NCI-H526 treated with DMSO at 0.1 percent for 48 hours (cell line): ENCODE results near the gene SLC24A4.

Experiments used
- DNase-seq: peaks from one replicate; lab custom pipeline; 2025; lab: John Stamatoyannopoulos, UW

SLC24A4 gene

GRCh38 chr14:92316937-92317336, 6.0 kb upstream of the SLC24A4 start:
- no peak for DNase-seq

DNA sequence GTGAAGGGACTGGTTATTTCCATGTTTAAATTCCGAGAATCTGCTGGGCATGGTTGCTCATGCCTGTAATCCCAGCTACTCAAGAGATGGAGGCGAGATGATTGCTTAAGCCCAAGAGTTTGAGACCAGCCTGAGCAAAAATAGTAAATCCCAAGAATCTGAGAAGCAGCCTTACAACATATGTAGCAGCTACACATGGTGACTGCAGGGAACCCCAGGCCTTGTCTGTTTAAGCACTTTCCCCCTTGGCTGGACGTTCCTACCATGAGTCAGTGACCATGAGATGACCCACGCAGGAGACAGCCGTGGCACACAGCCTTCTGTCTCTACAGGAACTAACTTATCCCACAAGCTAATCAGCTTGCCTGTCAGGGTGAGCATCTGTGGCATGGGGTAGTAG, 5.5 kb upstream of the SLC24A4 start:
- DNase-seq: no peak

DNA sequence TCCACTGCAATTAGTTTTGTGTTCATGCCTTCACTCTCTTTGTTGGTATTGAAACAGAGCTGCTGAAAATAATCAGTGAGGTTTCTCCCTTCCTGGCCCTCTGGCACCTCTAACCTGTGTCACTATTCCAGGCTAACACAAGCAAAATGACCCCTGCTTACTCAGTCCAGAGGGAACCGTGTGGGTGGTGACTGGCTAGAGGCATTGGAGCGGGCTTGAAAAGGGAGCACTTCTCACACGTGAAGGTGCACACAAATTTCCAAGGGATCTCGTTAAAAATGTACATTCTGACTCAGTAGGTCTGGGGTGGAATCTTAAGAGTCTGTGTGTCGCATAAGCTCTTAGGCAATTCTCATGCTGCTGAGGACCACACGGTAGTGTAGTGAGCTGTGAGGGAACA, 1.3 kb upstream of the SLC24A4 start:
- DNase-seq: no peak

DNA sequence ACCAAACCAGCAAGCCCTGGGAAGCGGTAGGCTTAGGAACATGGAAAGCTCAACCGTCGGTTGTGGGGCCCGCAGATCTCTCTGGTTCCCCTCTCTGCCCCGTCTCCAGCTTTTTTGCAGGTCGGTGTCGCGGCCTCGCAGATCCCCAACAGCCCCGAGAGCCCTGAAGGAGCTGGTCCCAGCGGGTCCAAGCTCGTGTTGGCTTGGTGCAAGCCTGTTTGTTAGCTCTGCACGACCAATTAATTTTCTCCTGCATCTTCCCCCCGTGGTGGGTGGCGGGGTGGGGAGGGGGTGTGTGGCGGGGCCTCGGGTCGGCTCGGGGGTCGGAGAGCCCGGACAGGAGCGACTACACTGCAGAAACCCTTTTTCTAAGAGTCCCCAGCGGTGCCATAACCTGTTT, 449 bp upstream of the SLC24A4 start:
- DNase-seq: no peak

- no peak for DNase-seq
Measured at GRCh38 chr14:92323916-92324818, 1.2 kb downstream of the SLC24A4 start.

DNA sequence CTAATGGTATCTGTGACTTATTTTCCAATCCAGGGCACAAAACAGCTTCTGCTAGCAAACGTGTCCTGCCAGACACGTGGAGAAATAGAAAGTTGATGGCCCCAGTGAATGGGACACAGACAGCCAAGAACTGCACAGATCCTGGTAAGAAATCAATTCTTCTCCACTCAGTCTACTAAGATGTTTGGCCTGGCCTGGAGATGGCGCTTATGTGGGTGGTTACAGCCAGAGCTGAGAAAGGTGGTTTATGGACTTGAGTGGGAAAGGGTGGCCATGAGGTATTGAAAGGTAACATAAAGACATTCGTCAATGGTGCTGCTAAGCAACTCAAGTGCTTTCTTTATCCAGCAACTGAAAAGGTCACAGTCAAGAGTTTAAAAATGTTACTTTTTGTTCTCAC, 2.9 kb downstream of the SLC24A4 start:
- no peak for DNase-seq

DNA sequence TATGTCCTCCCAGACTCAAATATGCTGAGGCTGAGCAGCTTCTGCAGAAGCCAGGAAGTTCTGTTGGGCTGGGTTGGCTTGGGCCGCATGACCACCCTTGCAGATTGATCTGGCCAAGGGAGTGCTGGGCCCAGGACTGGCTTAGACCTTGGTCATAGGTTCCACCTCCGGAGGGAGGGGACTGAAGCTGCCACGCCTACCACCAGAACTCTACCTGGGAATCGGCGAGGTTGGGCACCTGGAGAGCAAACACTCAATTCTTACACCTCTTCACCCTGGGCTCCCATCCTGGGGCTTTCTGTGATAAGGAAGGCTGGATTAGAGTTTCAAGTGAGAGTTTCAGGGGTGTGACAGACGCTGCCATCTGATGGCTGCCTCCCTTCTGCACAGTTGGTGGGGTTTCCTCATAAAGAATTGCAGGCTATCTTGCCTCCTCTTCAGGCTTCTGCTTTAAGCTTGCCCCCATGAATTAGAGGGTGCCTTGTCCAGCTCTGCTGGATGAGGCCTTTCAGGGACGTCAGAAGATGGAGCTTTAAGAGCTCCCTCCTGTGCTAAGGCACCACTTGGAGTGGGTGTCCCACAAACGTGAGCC, 5.8 kb downstream of the SLC24A4 start:
- no peak for DNase-seq

- no peak for DNase-seq
Measured at GRCh38 chr14:92334050-92334449, 11.1 kb downstream of the SLC24A4 start.

DNA sequence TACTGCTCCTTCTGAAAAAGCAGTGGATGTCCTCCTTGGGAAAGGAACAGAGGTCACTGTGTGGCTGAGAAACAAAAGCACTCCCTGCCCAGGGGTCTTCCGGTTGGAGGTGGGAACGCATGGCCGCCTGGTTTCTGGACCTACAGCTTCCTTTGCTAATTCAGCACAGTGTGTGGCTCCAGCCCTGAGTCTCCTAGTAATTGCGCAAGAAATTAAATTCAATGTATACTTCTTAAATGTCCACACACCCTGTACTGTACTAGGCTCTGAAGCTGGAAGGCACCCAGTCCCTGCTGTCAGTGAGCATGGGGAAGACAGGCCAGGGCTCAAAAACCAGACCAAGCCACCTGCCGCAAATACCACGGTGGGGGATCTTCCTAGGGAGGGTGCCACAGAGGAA, 13.4 kb downstream of the SLC24A4 start:
- DNase-seq: no peak

DNA sequence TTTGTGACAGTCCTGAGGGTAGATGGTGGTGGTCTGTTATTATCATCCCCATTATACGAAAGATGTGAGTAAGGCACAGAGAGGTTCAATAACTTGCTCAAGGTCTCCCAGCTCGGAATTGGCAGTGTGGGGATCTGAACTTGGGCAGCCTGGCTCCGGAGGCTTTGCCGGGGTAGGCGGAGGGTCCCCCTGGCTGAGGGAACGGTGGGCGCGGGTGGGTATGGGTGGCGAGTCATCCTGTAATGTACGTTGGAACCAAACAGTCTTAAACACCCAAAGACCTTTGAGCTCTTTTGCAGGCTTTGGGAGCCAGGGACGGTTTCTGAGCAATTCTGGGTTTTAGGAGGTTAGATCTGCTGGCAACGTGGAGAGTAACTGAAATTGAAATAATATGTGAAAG, 16.5 kb downstream of the SLC24A4 start:
- DNase-seq: no peak

DNA sequence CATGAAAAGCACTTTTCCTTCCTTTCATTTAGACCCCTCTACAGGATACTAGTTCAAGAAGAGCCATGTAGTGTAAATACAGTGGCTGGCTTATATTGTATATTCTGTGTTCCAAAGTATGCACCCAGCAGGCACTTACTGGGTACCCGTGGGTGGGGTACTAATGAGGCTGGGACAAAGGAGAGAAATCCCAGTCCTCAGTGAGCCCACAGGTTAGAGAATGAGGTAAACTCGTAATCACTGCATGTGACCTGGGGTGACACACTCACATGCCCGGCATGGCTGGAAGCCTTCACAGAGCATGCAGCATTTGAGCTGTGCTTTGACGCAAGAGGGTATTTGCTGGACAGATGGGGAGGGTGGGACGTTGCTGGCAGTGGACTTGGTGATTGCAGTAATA, 17.1 kb downstream of the SLC24A4 start:
- DNase-seq: no peak

GRCh38 chr14:92340931-92341330, 18.0 kb downstream of the SLC24A4 start:
- DNase-seq: no peak

GRCh38 chr14:92341791-92342190, 18.8 kb downstream of the SLC24A4 start:
- DNase-seq: no peak

- peak; percentile 1 for DNase-seq
Measured at GRCh38 chr14:92348154-92348553, 25.2 kb downstream of the SLC24A4 start.

GRCh38 chr14:92351750-92352149, 28.8 kb downstream of the SLC24A4 start:
- no peak for DNase-seq

- peak; percentile 13 for DNase-seq
Measured at GRCh38 chr14:92352158-92352985, 29.4 kb downstream of the SLC24A4 start.

DNA sequence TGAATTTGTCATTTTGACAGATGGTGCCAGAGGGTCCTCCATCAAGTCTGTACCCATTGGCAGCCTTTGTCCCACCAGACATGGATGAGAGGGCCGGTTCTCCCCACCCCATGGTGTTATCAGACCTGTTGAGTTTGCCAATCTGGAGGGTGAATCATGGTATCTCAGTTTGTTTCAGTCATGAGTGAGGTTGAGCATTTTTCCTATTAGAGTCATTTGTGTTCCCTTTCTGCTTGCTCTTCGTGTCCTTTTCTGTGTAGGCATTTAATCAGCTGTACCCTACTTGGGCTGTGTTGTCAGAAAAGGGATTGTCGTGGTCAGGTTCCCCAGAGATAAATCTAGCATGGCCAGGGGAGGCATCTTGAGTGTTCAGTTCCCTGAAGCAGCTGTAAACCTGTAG, 30.5 kb downstream of the SLC24A4 start:
- no peak for DNase-seq

- DNase-seq: no peak
Measured at GRCh38 chr14:92356677-92357076, 33.7 kb downstream of the SLC24A4 start.

GRCh38 chr14:92360651-92361370, 37.8 kb downstream of the SLC24A4 start:
- DNase-seq: no peak

GRCh38 chr14:92362781-92363235, 39.8 kb downstream of the SLC24A4 start:
- no peak for DNase-seq

DNA sequence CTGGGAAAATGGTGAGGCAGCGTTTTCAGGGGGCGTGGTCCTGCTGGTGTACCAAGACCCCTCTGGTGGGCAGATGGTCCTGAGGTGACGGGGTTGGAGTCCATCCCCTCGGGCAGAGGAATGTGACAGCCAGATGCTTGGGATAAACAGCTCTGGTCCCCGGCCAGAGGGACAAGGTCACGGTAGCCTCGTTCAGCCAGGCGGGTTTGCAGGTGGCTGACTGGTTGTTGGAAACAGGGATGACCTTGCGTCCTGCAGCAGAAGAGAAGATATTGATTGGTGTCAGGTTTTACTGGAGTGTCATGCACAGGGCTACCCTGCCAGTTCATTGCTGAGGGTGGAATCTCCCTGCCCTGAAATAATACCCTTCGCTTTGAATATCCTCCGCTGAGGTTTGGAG, 43.3 kb downstream of the SLC24A4 start:
- no peak for DNase-seq

GRCh38 chr14:92368001-92368400, 45.0 kb downstream of the SLC24A4 start:
- DNase-seq: no peak
